H9 (cell line): ENCODE measurements around the gene CNTFR. TPM values are rescaled to one million over a fixed set of nuclear protein-coding genes. Genes with fewer than 3 reads are reported as not detected.

Source experiments
- DNase-seq: peaks from one replicate; pipeline ENCODE4 v3.0.0-alpha.2; 2017
- H2AFZ ChIP-seq: one replicate; pipeline ENCODE4 v1.6.1; 2013; ENCODE audit warnings: mild to moderate bottlenecking, low read length, control low read depth, moderate library complexity
- H2AK5ac ChIP-seq: 2 replicates; pipeline ENCODE4 v1.6.1; 2013; ENCODE audit warnings: low read length, control low read depth, mixed read lengths; ENCODE audit not compliant: insufficient read length
- H2BK120ac ChIP-seq: one replicate; pipeline ENCODE4 v1.6.1; 2013; ENCODE audit warnings: low read depth, mild to moderate bottlenecking, low read length, control low read depth, inconsistent platforms; ENCODE audit not compliant: poor library complexity, severe bottlenecking
- H2BK12ac ChIP-seq: 2 replicates; pipeline ENCODE4 v1.6.1; 2013; ENCODE audit warnings: low read length, control low read depth, mixed read lengths, low read depth; ENCODE audit not compliant: insufficient read length
- H2BK15ac ChIP-seq: 2 replicates; pipeline ENCODE4 v1.6.1; 2013; ENCODE audit warnings: low read depth, low read length, control low read depth
- H2BK20ac ChIP-seq: one replicate; pipeline ENCODE4 v1.6.1; 2013; ENCODE audit warnings: low read depth, mild to moderate bottlenecking, low read length, control low read depth, inconsistent platforms; ENCODE audit not compliant: poor library complexity, severe bottlenecking
- H2BK5ac ChIP-seq: 2 replicates; pipeline ENCODE4 v1.6.1; 2013; ENCODE audit warnings: low read length, control low read depth, mixed read lengths; ENCODE audit not compliant: insufficient read length
- H3K14ac ChIP-seq: 2 replicates; pipeline ENCODE4 v1.6.1; 2013; ENCODE audit warnings: low read length, control low read depth; ENCODE audit not compliant: insufficient read depth
- H3K18ac ChIP-seq: 2 replicates; pipeline ENCODE4 v1.6.1; 2013; ENCODE audit warnings: low read depth, mild to moderate bottlenecking, mixed read lengths, low read length, control low read depth; ENCODE audit not compliant: insufficient read length
- H3K23ac ChIP-seq: 2 replicates; pipeline ENCODE4 v1.6.1; 2013; ENCODE audit warnings: low read length, control low read depth, mixed read lengths, low read depth; ENCODE audit not compliant: insufficient read length
- H3K23me2 ChIP-seq: 2 replicates; pipeline ENCODE4 v1.6.1; 2013; ENCODE audit warnings: low read depth, mild to moderate bottlenecking, mixed read lengths, low read length, control low read depth; ENCODE audit not compliant: insufficient read length, poor library complexity, severe bottlenecking
- H3K27ac ChIP-seq: 2 replicates; pipeline ENCODE4 v1.5.1; 2013; ENCODE audit warnings: low read length, control low read depth, mixed read lengths, low read depth; ENCODE audit not compliant: insufficient read length
- H3K27me3 ChIP-seq: 2 replicates; pipeline ENCODE4 v1.6.1; 2013; ENCODE audit warnings: low read length, control low read depth, inconsistent platforms; ENCODE audit not compliant: insufficient read depth
- H3K4ac ChIP-seq: 2 replicates; pipeline ENCODE4 v1.6.1; 2013; ENCODE audit warnings: low read depth, mild to moderate bottlenecking, control low read depth, inconsistent platforms, low read length, moderate library complexity
- H3K4me1 ChIP-seq: 2 replicates; pipeline ENCODE4 v1.6.1; 2013; ENCODE audit warnings: low read length, control low read depth, inconsistent platforms; ENCODE audit not compliant: insufficient read depth
- H3K4me2 ChIP-seq: 2 replicates; pipeline ENCODE4 v1.6.1; 2013; ENCODE audit warnings: low read length, control low read depth, mixed read lengths; ENCODE audit not compliant: insufficient read length, insufficient read depth
- H3K56ac ChIP-seq: 2 replicates; pipeline ENCODE4 v1.6.1; 2013; ENCODE audit warnings: low read depth, mild to moderate bottlenecking, mixed read lengths, low read length, control low read depth; ENCODE audit not compliant: insufficient read length
- H3K79me1 ChIP-seq: 2 replicates; pipeline ENCODE4 v1.6.1; 2013; ENCODE audit warnings: low read depth, mild to moderate bottlenecking, moderate library complexity, low read length, control low read depth, inconsistent platforms; ENCODE audit not compliant: insufficient read depth, poor library complexity, severe bottlenecking
- H3K79me2 ChIP-seq: 2 replicates; pipeline ENCODE4 v1.6.1; 2013; ENCODE audit warnings: low read length, control low read depth, inconsistent platforms; ENCODE audit not compliant: insufficient read depth
- H3K9ac ChIP-seq: 2 replicates; pipeline ENCODE4 v1.6.1; 2013; ENCODE audit warnings: low read length, control low read depth, mixed read lengths; ENCODE audit not compliant: insufficient read length; ENCODE audit errors: extremely low read depth
- H3K9me3 ChIP-seq: one replicate; pipeline ENCODE4 v1.6.1; 2013; ENCODE audit warnings: low read depth, low read length, inconsistent platforms; ENCODE audit not compliant: control insufficient read depth
- H3T11ph ChIP-seq: one replicate; pipeline ENCODE4 v1.6.1; 2013; ENCODE audit warnings: mild to moderate bottlenecking, low read length, control low read depth, inconsistent platforms
- H4K20me1 ChIP-seq: one replicate; pipeline ENCODE4 v1.6.1; 2013; ENCODE audit not compliant: control insufficient read depth, insufficient read length, insufficient read depth
- H4K5ac ChIP-seq: 2 replicates; pipeline ENCODE4 v1.6.1; 2013; ENCODE audit warnings: low read depth, mild to moderate bottlenecking, mixed read lengths, low read length, control low read depth; ENCODE audit not compliant: insufficient read length
- H4K8ac ChIP-seq: replicated peaks from 2 replicates; pipeline ENCODE4 v1.6.1; 2013; ENCODE audit warnings: low read length, control low read depth, mixed read lengths, low read depth; ENCODE audit not compliant: insufficient read length
- H4K91ac ChIP-seq: 2 replicates; pipeline ENCODE4 v1.6.1; 2013; ENCODE audit warnings: low read depth, mild to moderate bottlenecking, moderate library complexity, mixed read lengths, low read length, control low read depth; ENCODE audit not compliant: insufficient read length
- H3K27ac Mint-ChIP-seq, 3 experiments: 2 replicates in 2 of 3; 3 replicates in 1 of 3; pipeline ENCODE4 v1.8.0; 2020 to 2021; ENCODE audit warnings: mixed read lengths in 3 of 3, mild to moderate bottlenecking in 1 of 3, moderate library complexity in 1 of 3
- H3K27me3 Mint-ChIP-seq: 2 replicates; pipeline ENCODE4 v1.8.0; 2021; ENCODE audit warnings: low read depth, mild to moderate bottlenecking, moderate library complexity, mixed read lengths
- H3K36me3 Mint-ChIP-seq, 3 experiments: 2 replicates in 2 of 3; 3 replicates in 1 of 3; pipeline ENCODE4 v1.8.0; 2020 to 2021; ENCODE audit warnings: low read depth in 3 of 3, mixed read lengths in 3 of 3; ENCODE audit not compliant: insufficient read depth in 1 of 3
- H3K4me1 Mint-ChIP-seq, 2 experiments: 2 replicates each; pipeline ENCODE4 v1.8.0; 2020; ENCODE audit warnings: mixed read lengths in 2 of 2
- H3K4me3 Mint-ChIP-seq, 2 experiments: 2 replicates in 1 of 2; 3 replicates in 1 of 2; pipeline ENCODE4 v1.8.0; 2020 to 2021; ENCODE audit warnings: mild to moderate bottlenecking in 2 of 2, mixed read lengths in 2 of 2, moderate library complexity in 1 of 2
- H3K9me3 Mint-ChIP-seq, 2 experiments: 2 replicates in 1 of 2; 3 replicates in 1 of 2; pipeline ENCODE4 v1.8.0; 2020; ENCODE audit warnings: mild to moderate bottlenecking in 2 of 2, mixed read lengths in 2 of 2, moderate library complexity in 1 of 2
- WGBS: extraction: QIAGEN DNeasy Blood & Tissue Kit; methylation state at CpG from one replicate; pipeline ENCODE4 v1.1.7; 2013; ENCODE audit warnings: missing lambda C conversion rate, low lambda C conversion rate, mixed read lengths; ENCODE audit not compliant: insufficient read length; ENCODE audit errors: extremely low coverage; 5-methylcytosine and 5-hydroxymethylcytosine counted together
- total RNA-seq: library from RNA; stranded (reverse); gene quantifications from 2 replicates; pipeline ENCODE4 v1.2.1, GENCODE V29; 2021
- TF ChIP-seq, protein P1 (sequence below): fragments of 200-600 bp; sonication (generic); conservative IDR thresholded peaks from 3 replicates; pipeline ENCODE4 v1.8.0; 2021; ENCODE audit warnings: antibody characterized with exemption, mild to moderate bottlenecking

The CNTFR gene
- total RNA-seq, 1 experiment from 2014 or later = 0.55 TPM

DNA sequence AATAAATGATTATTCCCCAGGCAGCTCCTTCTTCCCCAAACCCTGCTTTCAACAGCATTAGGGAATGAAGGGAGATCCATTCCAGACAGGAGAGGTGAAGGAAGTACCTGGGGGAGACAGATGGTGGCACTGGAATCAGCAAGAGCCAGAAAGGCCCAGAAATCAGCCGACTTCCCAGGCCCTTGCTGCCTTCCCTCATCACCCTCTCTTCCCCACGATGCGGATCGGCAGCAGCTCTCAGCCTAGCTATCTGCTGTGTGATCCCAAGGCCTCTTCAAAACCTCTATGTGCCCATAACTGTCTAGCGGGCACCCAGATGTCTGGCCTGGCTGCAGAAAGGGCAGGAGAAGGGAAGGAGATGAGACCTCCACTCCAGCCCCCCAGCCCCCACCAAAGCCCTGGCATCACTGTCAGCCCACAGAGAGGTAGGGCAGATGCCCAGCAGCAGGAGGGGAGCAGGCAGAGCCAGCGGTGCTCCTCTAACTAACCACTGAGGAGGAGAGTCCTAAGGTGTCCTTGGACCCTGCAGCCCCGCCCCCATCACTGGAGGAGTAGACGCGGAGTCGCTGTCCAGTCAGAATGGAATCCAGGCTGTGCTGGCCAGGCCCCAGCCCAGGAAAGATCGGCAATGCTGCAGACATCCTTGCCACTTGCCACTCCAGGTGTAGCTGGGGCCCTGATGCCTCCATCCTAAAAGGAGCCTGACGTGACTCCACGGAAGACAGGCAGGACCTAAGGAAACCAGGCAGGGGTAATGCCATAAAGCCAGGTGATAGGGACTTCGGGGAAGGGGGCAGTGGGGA is 12.7 kb downstream of the CNTFR start:
- Histone ChIP-seq H3K18ac (no peak overlapping the region), H3K23me2 (peaks cover 7% of the 10 kb centered on the region), H3K4me2 (no peak overlapping the region), H3K27me3 (peaks cover 22% of the 10 kb centered on the region), H3K9ac (no peak overlapping the region), H3K79me1 (no peaks in the 10 kb centered on the region), H2BK15ac (no peak overlapping the region), H2AK5ac (no peak overlapping the region), H3K4me1 (peaks cover 12% of the 10 kb centered on the region), H4K8ac (no peak overlapping the region), H2BK20ac (no peak overlapping the region), H3K9me3 (no peaks in the 10 kb centered on the region), H2BK5ac (no peak overlapping the region), H3K56ac (no peak overlapping the region), H3K23ac (no peak overlapping the region), H3K14ac (no peak overlapping the region), H4K20me1 (no peaks in the 10 kb centered on the region), H2BK120ac (no peak overlapping the region), H3K4ac (no peak overlapping the region), H4K5ac (no peak overlapping the region), H3K27ac (no peak overlapping the region), H3K79me2 (no peaks in the 10 kb centered on the region), H3T11ph (no peak overlapping the region), H2AFZ (no peak overlapping the region), H2BK12ac (no peak overlapping the region), H4K91ac (no peak overlapping the region)
- peaks cover 0 to 5% of the 10 kb centered on the region in 2 experiments; a peak in 1 of 5 replicates for H3K9me3 Mint-ChIP-seq
- peaks cover 51 to 67% of the 10 kb centered on the region in 2 experiments for H3K4me1 Mint-ChIP-seq
- no peak overlapping the region for H3K27ac Mint-ChIP-seq
- H3K4me3 Mint-ChIP-seq = peak overlapping the region; percentile 65 to 83
- TF ChIP-seq, protein P1, sequence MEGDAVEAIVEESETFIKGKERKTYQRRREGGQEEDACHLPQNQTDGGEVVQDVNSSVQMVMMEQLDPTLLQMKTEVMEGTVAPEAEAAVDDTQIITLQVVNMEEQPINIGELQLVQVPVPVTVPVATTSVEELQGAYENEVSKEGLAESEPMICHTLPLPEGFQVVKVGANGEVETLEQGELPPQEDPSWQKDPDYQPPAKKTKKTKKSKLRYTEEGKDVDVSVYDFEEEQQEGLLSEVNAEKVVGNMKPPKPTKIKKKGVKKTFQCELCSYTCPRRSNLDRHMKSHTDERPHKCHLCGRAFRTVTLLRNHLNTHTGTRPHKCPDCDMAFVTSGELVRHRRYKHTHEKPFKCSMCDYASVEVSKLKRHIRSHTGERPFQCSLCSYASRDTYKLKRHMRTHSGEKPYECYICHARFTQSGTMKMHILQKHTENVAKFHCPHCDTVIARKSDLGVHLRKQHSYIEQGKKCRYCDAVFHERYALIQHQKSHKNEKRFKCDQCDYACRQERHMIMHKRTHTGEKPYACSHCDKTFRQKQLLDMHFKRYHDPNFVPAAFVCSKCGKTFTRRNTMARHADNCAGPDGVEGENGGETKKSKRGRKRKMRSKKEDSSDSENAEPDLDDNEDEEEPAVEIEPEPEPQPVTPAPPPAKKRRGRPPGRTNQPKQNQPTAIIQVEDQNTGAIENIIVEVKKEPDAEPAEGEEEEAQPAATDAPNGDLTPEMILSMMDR = no peak
- peak; percentile 69 for DNase-seq
- peaks cover 69% of the 10 kb centered on the region for H3K27me3 Mint-ChIP-seq
- WGBS = no CpG with 5 or more reads among the region's 14 CpGs
- H3K36me3 Mint-ChIP-seq = no peaks in the 10 kb centered on the region
